IMR-90 (cell line): ENCODE results near the gene CTIF. TPM values are rescaled to one million over a fixed set of nuclear protein-coding genes. Genes with fewer than 3 reads are reported as not detected.

ENCODE experiments used
- ATAC-seq: fragments of 200-7000 bp; cut with Tn5 transposase; 2 replicates; pipeline ENCODE4 v1.9.1; 2020; ENCODE audit warnings: low read depth, mild to moderate bottlenecking, moderate library complexity
- BruUV-seq: library from RNA; stranded (reverse); fragments of 400-500 nt; replicated peaks from 2 replicates; lab custom pipeline; 2021; lab: Mats Ljungman, UMichigan
- CTCF ChIA-PET: fragments of 300-600 bp; formaldehyde crosslinking; extraction: SDS; loops from one replicate; lab custom pipeline; 2021; ENCODE audit warnings: antibody characterized with exemption; lab: Yijun Ruan, JAX
- POLR2A ChIA-PET: fragments of 300-600 bp; sonication (Branson Sonifier 250); formaldehyde crosslinking; loops from one replicate; lab custom pipeline; 2022; ENCODE audit warnings: antibody characterized with exemption; ENCODE audit not compliant: unreplicated experiment; lab: Charles Lee
- DNase-seq: peaks from one replicate; pipeline ENCODE4 v3.0.0; 2013
- H2AFZ ChIP-seq: replicated peaks from 2 replicates; pipeline ENCODE3; 2013; ENCODE audit warnings: low read length, mild to moderate bottlenecking; ENCODE audit not compliant: poor library complexity
- H2AK5ac ChIP-seq: 2 replicates; pipeline ENCODE4 v1.6.1; 2013; ENCODE audit warnings: low read depth, low read length, inconsistent platforms
- H2AK9ac ChIP-seq: replicated peaks from 2 replicates; pipeline ENCODE3; 2013; ENCODE audit warnings: mild to moderate bottlenecking, low read depth, low read length, moderate library complexity; ENCODE audit not compliant: poor library complexity
- H2BK120ac ChIP-seq: 2 replicates; pipeline ENCODE4 v1.6.1; 2013; ENCODE audit warnings: low read depth, low read length, inconsistent platforms
- H2BK15ac ChIP-seq: 3 replicates; pipeline ENCODE4 v1.6.1; 2013; ENCODE audit warnings: low read depth, low read length, inconsistent platforms
- H2BK20ac ChIP-seq: 2 replicates; pipeline ENCODE4 v1.6.1; 2013; ENCODE audit warnings: low read depth, mild to moderate bottlenecking, inconsistent platforms, low read length, moderate library complexity
- H2BK5ac ChIP-seq: 2 replicates; pipeline ENCODE4 v1.6.1; 2013; ENCODE audit warnings: mild to moderate bottlenecking, low read depth, low read length, inconsistent platforms; ENCODE audit not compliant: poor library complexity, severe bottlenecking
- H3K14ac ChIP-seq: replicated peaks from 2 replicates; pipeline ENCODE4 v1.6.1; 2013; ENCODE audit warnings: low read depth, low read length, inconsistent platforms
- H3K18ac ChIP-seq: 2 replicates; pipeline ENCODE4 v1.6.1; 2013; ENCODE audit warnings: low read depth, low read length, control low read depth
- H3K23ac ChIP-seq: 2 replicates; pipeline ENCODE4 v1.6.1; 2013; ENCODE audit warnings: low read depth, low read length, inconsistent platforms
- H3K27ac ChIP-seq: 2 replicates; pipeline ENCODE4 v1.5.1; 2013; ENCODE audit warnings: mild to moderate bottlenecking, control low read depth, low read length; ENCODE audit not compliant: insufficient read depth
- H3K27me3 ChIP-seq: 2 replicates; pipeline ENCODE4 v1.6.1; 2013; ENCODE audit warnings: low read length; ENCODE audit not compliant: control insufficient read depth, insufficient read depth
- H3K36me3 ChIP-seq: 2 replicates; pipeline ENCODE4 v1.6.1; 2013; ENCODE audit warnings: low read length, mixed read lengths; ENCODE audit not compliant: control insufficient read depth, insufficient read depth
- H3K4ac ChIP-seq: 2 replicates; pipeline ENCODE4 v1.6.1; 2013; ENCODE audit warnings: low read depth, low read length, inconsistent platforms
- H3K4me1 ChIP-seq: 2 replicates; pipeline ENCODE4 v1.6.1; 2013; ENCODE audit warnings: low read length, mixed read lengths; ENCODE audit not compliant: control insufficient read depth, insufficient read depth
- H3K4me2 ChIP-seq: 2 replicates; pipeline ENCODE4 v1.6.1; 2013; ENCODE audit warnings: low read depth, mild to moderate bottlenecking, control low read depth, low read length, moderate library complexity
- H3K4me3 ChIP-seq: 2 replicates; pipeline ENCODE4 v1.5.1; 2013; ENCODE audit warnings: low read depth, mild to moderate bottlenecking, control low read depth, low read length, moderate library complexity; ENCODE audit not compliant: insufficient read depth
- H3K56ac ChIP-seq: 2 replicates; pipeline ENCODE4 v1.6.1; 2013; ENCODE audit warnings: low read length, inconsistent platforms; ENCODE audit not compliant: insufficient read depth; ENCODE audit errors: extremely low read depth
- H3K79me1 ChIP-seq, 2 experiments: 2 replicates each; pipeline ENCODE4 v1.6.1; 2013; ENCODE audit warnings: low read length in 2 of 2, inconsistent platforms in 1 of 2, low read depth in 1 of 2
- H3K9ac ChIP-seq: 2 replicates; pipeline ENCODE4 v1.6.1; 2013; ENCODE audit warnings: low read depth, low read length, control low read depth
- H3K9me1 ChIP-seq: 2 replicates; pipeline ENCODE4 v1.6.1; 2013; ENCODE audit warnings: low read length, inconsistent platforms; ENCODE audit not compliant: insufficient read depth
- H3K9me3 ChIP-seq: 2 replicates; pipeline ENCODE4 v1.6.1; 2013; ENCODE audit warnings: low read length; ENCODE audit not compliant: control insufficient read depth, insufficient read depth
- H4K20me1 ChIP-seq: 2 replicates; pipeline ENCODE4 v1.6.1; 2013; ENCODE audit warnings: low read length, inconsistent platforms; ENCODE audit not compliant: insufficient read depth
- H4K5ac ChIP-seq: 2 replicates; pipeline ENCODE4 v1.6.1; 2013; ENCODE audit warnings: mild to moderate bottlenecking, low read depth, low read length, control low read depth
- H4K8ac ChIP-seq, 2 experiments: 2 replicates each; pipeline ENCODE4 v1.6.1; 2013; ENCODE audit warnings: low read depth in 2 of 2, low read length in 2 of 2, control low read depth in 1 of 2, inconsistent platforms in 1 of 2
- H4K91ac ChIP-seq: 2 replicates; pipeline ENCODE4 v1.6.1; 2013; ENCODE audit warnings: low read depth, low read length, inconsistent platforms; ENCODE audit not compliant: insufficient read depth
- BHLHE40 ChIP-seq: fragments of 150-350 bp; IDR thresholded peaks from 2 replicates; pipeline ENCODE4 v1.6.1; 2016; ENCODE audit warnings: mild to moderate bottlenecking, low read depth, low read length
- CEBPB ChIP-seq: IDR thresholded peaks from 2 replicates; pipeline ENCODE4 v1.6.1; 2012; ENCODE audit warnings: low read depth, low read length, improper control_type of control experiment
- CHD1 ChIP-seq: IDR thresholded peaks from 2 replicates; pipeline ENCODE4 v1.6.1; 2012; ENCODE audit warnings: low read depth, low read length, improper control_type of control experiment
- ELK1 ChIP-seq: fragments of 150-350 bp; IDR thresholded peaks from 2 replicates; pipeline ENCODE4 v1.6.1; 2016; ENCODE audit warnings: low read depth, mild to moderate bottlenecking, low read length, moderate library complexity, borderline replicate concordance
- FOS ChIP-seq: fragments of 150-350 bp; IDR thresholded peaks from 2 replicates; pipeline ENCODE4 v1.6.1; 2016; ENCODE audit warnings: low read depth, low read length
- MAFK ChIP-seq: IDR thresholded peaks from 2 replicates; pipeline ENCODE4 v1.6.1; 2012; ENCODE audit warnings: low read depth, low read length, improper control_type of control experiment
- MAZ ChIP-seq: IDR thresholded peaks from 2 replicates; pipeline ENCODE4 v1.6.1; 2012; ENCODE audit warnings: low read depth, mild to moderate bottlenecking, low read length, improper control_type of control experiment, moderate library complexity, borderline replicate concordance
- MXI1 ChIP-seq: IDR thresholded peaks from 2 replicates; pipeline ENCODE4 v1.6.1; 2012; ENCODE audit warnings: low read depth, mild to moderate bottlenecking, low read length, moderate library complexity, borderline replicate concordance
- NFE2L2 ChIP-seq: fragments of 150-350 bp; IDR thresholded peaks from 2 replicates; pipeline ENCODE4 v1.6.1; 2016; ENCODE audit warnings: low read depth, mild to moderate bottlenecking, low read length
- POLR2A ChIP-seq: IDR thresholded peaks from 2 replicates; pipeline ENCODE4 v1.6.1; 2012; ENCODE audit warnings: mild to moderate bottlenecking, low read depth, low read length
- RAD21 ChIP-seq: IDR thresholded peaks from 2 replicates; pipeline ENCODE4 v1.6.1; 2012; ENCODE audit warnings: low read length, improper control_type of control experiment
- RCOR1 ChIP-seq: IDR thresholded peaks from 2 replicates; pipeline ENCODE4 v1.6.1; 2012; ENCODE audit warnings: mild to moderate bottlenecking, low read length, improper control_type of control experiment; ENCODE audit not compliant: insufficient replicate concordance
- RFX5 ChIP-seq: IDR thresholded peaks from 2 replicates; pipeline ENCODE4 v1.8.0; 2012; ENCODE audit warnings: low read depth, mild to moderate bottlenecking, low read length, moderate library complexity
- SMC3 ChIP-seq: fragments of 150-350 bp; IDR thresholded peaks from 2 replicates; pipeline ENCODE4 v1.6.1; 2016; ENCODE audit warnings: low read depth, mild to moderate bottlenecking, antibody characterized with exemption, low read length, moderate library complexity
- WGBS, 2 experiments: methylation state at CpG; one replicate each; pipeline versions ENCODE4 v1.1.5 to v1.1.7; 2013; ENCODE audit warnings: missing lambda C conversion rate in 2 of 2; ENCODE audit not compliant: insufficient read length in 1 of 2; ENCODE audit errors: extremely low coverage in 2 of 2; 5-methylcytosine and 5-hydroxymethylcytosine counted together
- dilution Hi-C: fragments of 300-500 bp; cut with HindIII; formaldehyde crosslinking; loops from one replicate; pipeline ENCODE4 v1.14.3; 2018; ENCODE audit warnings: low sequenced_read_pairs; ENCODE audit not compliant: unreplicated experiment
- in situ Hi-C: fragments of 300-500 bp; cut with MboI; formaldehyde crosslinking; loops from 3 replicates; pipeline ENCODE4 v1.14.3; 2019; ENCODE audit warnings: low sequenced_read_pairs, inconsistent platforms, mixed read lengths
- intact Hi-C: fragments of 100-400 bp; cut with micrococcal nuclease; formaldehyde crosslinking; loops from 2 replicates; pipeline ENCODE4 v1.10.0; 2022
- polyA plus RNA-seq, 3 experiments: library from polyadenylated mRNA; depleted of rRNA; stranded (reverse); fragments of >200 nt; gene quantifications; 2 replicates each; pipeline ENCODE4 v1.2.3, GENCODE V29; 2012; ENCODE audit warnings: low replicate concordance in 1 of 3
- total RNA-seq: library from RNA; depleted of rRNA; stranded (reverse); fragments of >200 nt; gene quantifications from 2 replicates; pipeline ENCODE4 v1.2.3, GENCODE V29; 2012
- TF ChIP-seq, protein P1 (sequence below): conservative IDR thresholded peaks from 2 replicates; pipeline ENCODE4 v1.5.1; 2012; ENCODE audit warnings: mild to moderate bottlenecking, low read depth, low read length, improper control_type of control experiment
- TF ChIP-seq, protein P2 (sequence below): fragments of 150-350 bp; IDR thresholded peaks from 2 replicates; pipeline ENCODE4 v1.6.1; 2017; ENCODE audit warnings: mild to moderate bottlenecking, antibody characterized with exemption, low read length, low read depth

CTIF gene
- total and polyA plus RNA-seq, 2 of the 4 experiments (the other 2 are of a cell fraction): 25.1 to 57.0 TPM

DNA sequence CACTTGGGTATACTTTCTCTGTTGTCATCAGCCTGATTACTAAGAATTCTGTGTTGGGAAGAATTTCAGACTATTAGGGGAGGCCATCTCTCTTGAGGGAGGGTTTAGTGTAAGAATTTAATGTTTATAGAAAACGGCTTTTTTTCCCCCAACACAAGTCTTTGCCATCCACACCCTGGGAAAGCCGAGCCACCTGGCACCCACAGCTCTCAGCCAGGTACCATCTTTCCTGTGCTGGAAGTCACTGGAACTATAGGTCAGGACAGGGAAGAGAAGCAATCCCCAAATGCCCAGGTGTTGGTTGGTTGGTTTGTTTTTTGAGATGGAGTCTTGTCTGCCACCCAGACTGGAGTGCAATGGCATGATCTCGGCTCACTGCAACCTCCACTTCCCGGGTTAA lies 256.9 kb downstream of the CTIF start:
- Histone ChIP-seq H3K4me3 (no peak overlapping the region), H3K9me3 (no peaks in the 10 kb centered on the region), H3K36me3 (peaks cover 33% of the 10 kb centered on the region), H2BK15ac (no peak overlapping the region), H3K27me3 (no peaks in the 10 kb centered on the region), H2AK5ac (no peak overlapping the region), H3K4me2 (no peak overlapping the region), H3K9me1 (peaks cover 28% of the 10 kb centered on the region), H4K20me1 (peaks cover 16% of the 10 kb centered on the region; the same call in 1 of the 2 replicates), H2BK5ac (no peak overlapping the region), H3K9ac (no peak overlapping the region), H4K5ac (no peak overlapping the region), H2BK120ac (no peak overlapping the region), H3K27ac (no peak overlapping the region), H3K4me1 (peaks cover 3% of the 10 kb centered on the region; the same call in 1 of the 2 replicates), H4K91ac (no peak overlapping the region), H2BK20ac (no peak overlapping the region), H2AFZ (no peak overlapping the region), H3K23ac (no peak overlapping the region), H4K8ac (no peak overlapping the region), H3K79me1 (peaks cover 28 to 85% of the 10 kb centered on the region in 2 experiments; a peak in 3 of 4 replicates), H3K14ac (no peak overlapping the region), H3K18ac (no peak overlapping the region), H3K4ac (no peak overlapping the region), H3K56ac (no peak overlapping the region), H2AK9ac (no peak overlapping the region)
- POLR2A ChIA-PET: no interaction called here
- BruUV-seq: no TSS peak
- DNase-seq (no peak), ATAC-seq (no peak)
- in situ Hi-C loops (no loop called here), intact Hi-C loops (no loop called here), dilution Hi-C loops (no loop called here)
- CTCF ChIA-PET: no interaction called here
- TF ChIP-seq RCOR1 (no peak), BHLHE40 (no peak), CHD1 (no peak), SMC3 (no peak), MXI1 (no peak), CEBPB (no peak), ELK1 (no peak), MAFK (no peak), RFX5 (no peak), FOS (no peak), NFE2L2 (no peak), MAZ (no peak), POLR2A (no peak), RAD21 (no peak)
- TF ChIP-seq, protein P1, sequence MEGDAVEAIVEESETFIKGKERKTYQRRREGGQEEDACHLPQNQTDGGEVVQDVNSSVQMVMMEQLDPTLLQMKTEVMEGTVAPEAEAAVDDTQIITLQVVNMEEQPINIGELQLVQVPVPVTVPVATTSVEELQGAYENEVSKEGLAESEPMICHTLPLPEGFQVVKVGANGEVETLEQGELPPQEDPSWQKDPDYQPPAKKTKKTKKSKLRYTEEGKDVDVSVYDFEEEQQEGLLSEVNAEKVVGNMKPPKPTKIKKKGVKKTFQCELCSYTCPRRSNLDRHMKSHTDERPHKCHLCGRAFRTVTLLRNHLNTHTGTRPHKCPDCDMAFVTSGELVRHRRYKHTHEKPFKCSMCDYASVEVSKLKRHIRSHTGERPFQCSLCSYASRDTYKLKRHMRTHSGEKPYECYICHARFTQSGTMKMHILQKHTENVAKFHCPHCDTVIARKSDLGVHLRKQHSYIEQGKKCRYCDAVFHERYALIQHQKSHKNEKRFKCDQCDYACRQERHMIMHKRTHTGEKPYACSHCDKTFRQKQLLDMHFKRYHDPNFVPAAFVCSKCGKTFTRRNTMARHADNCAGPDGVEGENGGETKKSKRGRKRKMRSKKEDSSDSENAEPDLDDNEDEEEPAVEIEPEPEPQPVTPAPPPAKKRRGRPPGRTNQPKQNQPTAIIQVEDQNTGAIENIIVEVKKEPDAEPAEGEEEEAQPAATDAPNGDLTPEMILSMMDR: no peak
- TF ChIP-seq, protein P2, sequence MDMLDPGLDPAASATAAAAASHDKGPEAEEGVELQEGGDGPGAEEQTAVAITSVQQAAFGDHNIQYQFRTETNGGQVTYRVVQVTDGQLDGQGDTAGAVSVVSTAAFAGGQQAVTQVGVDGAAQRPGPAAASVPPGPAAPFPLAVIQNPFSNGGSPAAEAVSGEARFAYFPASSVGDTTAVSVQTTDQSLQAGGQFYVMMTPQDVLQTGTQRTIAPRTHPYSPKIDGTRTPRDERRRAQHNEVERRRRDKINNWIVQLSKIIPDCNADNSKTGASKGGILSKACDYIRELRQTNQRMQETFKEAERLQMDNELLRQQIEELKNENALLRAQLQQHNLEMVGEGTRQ: no peak
- no CpG with 5 or more reads among the region's 4 CpGs for WGBS, 2 experiments
